ENCODE measurements around the gene CPN2.

DNA sequence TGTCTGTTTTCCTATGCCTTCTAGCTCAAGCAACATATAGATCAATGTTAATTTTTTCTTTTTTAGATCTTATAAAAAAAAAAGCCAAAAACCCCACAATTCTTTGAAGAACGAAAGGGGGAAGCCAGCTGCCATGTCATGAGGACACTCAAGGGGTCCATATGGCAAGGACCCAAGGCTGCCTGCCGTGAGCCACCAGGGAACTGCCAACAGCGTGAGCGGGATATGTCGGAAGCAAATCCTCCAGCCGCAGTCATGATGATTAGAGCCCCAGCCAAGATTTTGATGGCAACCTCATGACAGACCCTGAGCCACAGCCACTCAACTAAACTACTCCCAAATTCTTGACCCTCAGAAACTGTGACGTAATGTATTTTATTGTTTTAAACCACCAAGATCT, 41.4 kb upstream of the CPN2 start:
- no peak for TF ChIP-seq CTCF (conservative IDR thresholded peaks at IDR 0.05; ENCODE audit: low read length)
- TF ChIP-seq EZH2phosphoT487 (IDR thresholded peaks at IDR 0.05; ENCODE audit: borderline replicate concordance), result no peak
